Prostate gland (tissue), 2 donors: ENCODE results near the gene FIBP.

Source experiments
- POLR2A ChIP-seq: fragments of 450-650 bp; IDR thresholded peaks from one replicate; pipeline ENCODE4 v1.6.1; 2016; ENCODE audit warnings: antibody characterized with exemption, mild to moderate bottlenecking
- POLR2AphosphoS5 ChIP-seq: sonication (generic); formaldehyde crosslinking; IDR thresholded peaks from one replicate; pipeline ENCODE4 v1.6.1; 2017; ENCODE audit warnings: antibody characterized with exemption
- TF ChIP-seq, protein P1 (sequence below), 4 experiments: fragments of 200-600 bp in 2 of 4; fragments of 450-650 bp in 2 of 4; sonication (generic) in 2 of 4; IDR thresholded peaks; 1 replicate in 3 of 4; 2 replicates in 1 of 4; pipeline ENCODE4 v1.5.1; 2016 to 2019; ENCODE audit warnings: antibody characterized with exemption in 4 of 4, mild to moderate bottlenecking in 2 of 4, moderate library complexity in 2 of 4

- TF ChIP-seq, protein P1, sequence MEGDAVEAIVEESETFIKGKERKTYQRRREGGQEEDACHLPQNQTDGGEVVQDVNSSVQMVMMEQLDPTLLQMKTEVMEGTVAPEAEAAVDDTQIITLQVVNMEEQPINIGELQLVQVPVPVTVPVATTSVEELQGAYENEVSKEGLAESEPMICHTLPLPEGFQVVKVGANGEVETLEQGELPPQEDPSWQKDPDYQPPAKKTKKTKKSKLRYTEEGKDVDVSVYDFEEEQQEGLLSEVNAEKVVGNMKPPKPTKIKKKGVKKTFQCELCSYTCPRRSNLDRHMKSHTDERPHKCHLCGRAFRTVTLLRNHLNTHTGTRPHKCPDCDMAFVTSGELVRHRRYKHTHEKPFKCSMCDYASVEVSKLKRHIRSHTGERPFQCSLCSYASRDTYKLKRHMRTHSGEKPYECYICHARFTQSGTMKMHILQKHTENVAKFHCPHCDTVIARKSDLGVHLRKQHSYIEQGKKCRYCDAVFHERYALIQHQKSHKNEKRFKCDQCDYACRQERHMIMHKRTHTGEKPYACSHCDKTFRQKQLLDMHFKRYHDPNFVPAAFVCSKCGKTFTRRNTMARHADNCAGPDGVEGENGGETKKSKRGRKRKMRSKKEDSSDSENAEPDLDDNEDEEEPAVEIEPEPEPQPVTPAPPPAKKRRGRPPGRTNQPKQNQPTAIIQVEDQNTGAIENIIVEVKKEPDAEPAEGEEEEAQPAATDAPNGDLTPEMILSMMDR (IDR thresholded peaks at IDR 0.05) = no peak
- no peak for TF ChIP-seq POLR2AphosphoS5
- no peak for TF ChIP-seq POLR2A
These were observed 4.5 kb upstream of the FIBP start for GRCh38 chr11:65892661-65893317.
